Activated CD4-positive, alpha-beta T cell treated with anti-CD3 and anti-CD28 coated beads, Interleukin-2, amount 50 U/mL, for 24 hours (primary cell): ENCODE data around the gene FCGR3B.
"Not testable (repeated sequence)": the region's sequence is repeated elsewhere in the genome, so short reads cannot be mapped to it uniquely, and the experiment has no call there.

Experiments used
- DNase-seq, 2 donors: peaks; one replicate each; pipeline ENCODE4 v3.0.0-alpha.2; 2020; ENCODE audit warnings: low read depth in 1 of 2, low spot score in 1 of 2

Gene FCGR3B

GRCh38 chr1:161639203-161639602 is 8.2 kb upstream of the FCGR3B start:
- not testable (repeated sequence) for DNase-seq

GRCh38 chr1:161638251-161638993 is 7.4 kb upstream of the FCGR3B start:
- not testable (repeated sequence) for DNase-seq

DNA sequence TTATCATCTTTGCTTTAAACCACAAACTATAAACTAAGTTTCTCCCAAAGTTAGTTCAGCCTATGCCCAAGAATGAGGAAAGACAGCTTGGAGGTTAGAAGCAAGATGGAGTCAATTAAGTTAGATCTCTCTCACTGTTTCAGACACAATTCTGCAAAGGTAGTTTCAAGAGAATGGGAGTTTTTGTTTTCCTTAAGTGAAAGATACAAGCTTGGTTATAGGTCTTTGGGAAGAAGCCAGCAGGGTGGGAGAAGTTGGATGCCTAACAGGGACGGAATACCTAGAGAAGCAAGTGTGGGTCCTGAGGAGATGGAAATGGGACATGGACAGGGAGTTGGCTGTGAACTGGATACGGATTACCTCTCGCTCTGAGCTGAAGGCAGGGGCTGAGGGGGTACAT is 6.0 kb upstream of the FCGR3B start:
- DNase-seq: not testable (repeated sequence)

DNA sequence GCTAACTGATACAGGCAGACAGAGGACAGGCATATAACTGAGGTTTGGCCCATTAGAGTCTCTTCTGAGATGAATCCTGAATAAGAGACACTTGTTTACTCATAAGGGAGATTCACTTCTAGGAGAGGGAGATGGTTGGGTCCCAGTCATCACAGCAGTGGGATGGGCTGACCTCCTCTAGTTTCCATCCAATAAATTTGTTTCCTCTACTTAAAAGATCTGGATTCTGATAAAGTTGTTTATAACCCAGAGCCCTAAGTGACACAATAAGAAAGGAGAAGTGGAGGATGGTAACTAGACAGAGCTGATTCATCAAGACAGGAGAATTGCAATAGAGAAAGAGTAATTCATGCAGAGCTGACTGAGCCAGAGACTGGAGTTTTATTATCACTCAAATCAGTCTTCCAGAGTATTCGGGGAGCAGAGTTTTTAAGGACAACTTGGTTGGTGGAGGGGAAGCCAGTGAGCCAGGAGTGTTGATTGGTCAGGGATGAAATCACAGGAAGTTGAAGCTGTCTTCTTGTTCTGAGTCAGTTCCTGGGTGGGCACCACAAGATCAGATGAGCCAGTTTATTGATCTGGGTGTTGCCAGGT is 5.3 kb upstream of the FCGR3B start:
- not testable (repeated sequence) for DNase-seq

DNA sequence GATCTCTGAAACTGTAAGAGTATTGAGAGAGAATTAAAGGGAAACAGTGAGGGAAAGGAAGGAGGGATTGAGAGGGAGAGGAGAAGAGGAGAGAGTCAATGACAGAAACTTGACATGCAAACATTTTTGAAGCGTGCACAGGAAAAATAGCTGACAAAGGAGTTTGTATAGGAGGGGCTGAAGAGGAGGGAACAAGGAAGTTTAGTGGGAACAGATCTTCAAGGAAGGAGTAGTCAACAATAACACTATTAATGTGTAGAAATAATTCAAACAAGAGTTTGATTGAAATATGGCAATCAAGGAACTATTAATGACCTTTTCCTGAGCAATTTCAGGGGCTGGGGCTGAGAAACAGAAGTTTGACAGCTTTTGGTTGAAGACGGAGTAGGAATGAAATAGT is 4.0 kb upstream of the FCGR3B start:
- DNase-seq: not testable (repeated sequence)

- not testable (repeated sequence) for DNase-seq
These were observed 741 bp downstream of the FCGR3B start for GRCh38 chr1:161630128-161630742.

DNA sequence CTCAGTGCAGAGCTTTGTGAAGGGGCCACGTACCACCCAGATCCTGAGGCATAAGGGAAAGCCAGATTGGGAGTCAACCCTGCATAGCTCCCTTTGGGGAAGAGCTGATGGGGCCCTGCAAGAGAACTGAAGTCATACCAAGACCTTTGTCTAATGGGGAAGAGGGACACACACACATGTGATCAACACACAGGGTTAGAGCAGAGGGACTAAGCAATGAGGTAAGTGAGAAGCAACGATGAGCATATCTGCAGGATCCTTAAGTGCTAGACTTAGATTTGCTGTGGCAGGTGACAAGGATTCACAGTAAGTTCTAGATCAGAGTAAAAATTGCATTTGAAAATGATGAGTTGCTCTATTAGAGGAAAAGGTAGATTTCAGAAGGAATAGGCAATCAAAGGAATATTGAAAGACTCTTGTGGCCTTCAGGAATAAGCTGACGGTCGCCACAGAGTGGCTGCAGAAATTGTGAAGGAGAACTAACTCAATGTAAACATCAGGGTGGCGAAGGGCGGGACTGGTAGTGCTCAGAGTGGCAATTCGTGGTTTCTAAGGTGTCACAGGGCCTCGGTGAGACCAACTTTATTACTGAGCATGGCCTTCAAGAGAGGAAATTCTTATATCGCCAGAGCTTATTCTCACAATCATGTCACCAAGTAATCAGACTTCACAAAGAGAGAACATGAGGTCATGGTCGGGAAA is 4.4 kb downstream of the FCGR3B start:
- not testable (repeated sequence) for DNase-seq

GRCh38 chr1:161624605-161625004 is 6.4 kb downstream of the FCGR3B start:
- DNase-seq: not testable (repeated sequence)

DNA sequence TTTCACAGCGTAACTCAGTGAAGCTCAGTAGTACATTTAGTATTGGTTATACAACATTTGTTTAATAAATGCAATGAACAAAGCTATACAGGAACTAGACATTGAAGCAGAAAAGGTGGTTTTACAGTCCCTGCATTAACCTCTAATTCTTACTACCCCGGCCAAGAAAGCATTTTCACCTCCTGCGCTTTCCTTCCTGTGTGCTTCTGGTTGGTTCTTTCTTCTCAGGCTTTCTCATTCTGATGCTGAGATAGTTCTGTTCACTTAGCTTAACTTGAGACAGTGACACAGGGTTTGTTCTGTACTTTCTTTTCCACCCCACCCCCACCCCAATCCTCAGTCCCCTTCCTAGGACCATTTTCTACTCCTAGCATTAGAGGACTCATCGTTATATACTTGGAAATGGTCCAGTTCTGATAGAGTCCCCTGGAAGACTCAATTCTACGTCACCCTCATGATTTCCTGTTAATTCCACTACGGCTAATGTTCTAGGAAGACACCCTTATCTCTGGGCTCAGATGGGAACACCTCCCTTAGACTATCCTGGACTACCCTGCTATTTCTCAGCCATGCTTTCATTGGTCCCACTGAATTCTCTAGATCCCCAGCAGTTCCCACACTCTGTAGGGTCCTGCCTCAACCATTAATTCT is 7.5 kb downstream of the FCGR3B start:
- DNase-seq: not testable (repeated sequence)

DNA sequence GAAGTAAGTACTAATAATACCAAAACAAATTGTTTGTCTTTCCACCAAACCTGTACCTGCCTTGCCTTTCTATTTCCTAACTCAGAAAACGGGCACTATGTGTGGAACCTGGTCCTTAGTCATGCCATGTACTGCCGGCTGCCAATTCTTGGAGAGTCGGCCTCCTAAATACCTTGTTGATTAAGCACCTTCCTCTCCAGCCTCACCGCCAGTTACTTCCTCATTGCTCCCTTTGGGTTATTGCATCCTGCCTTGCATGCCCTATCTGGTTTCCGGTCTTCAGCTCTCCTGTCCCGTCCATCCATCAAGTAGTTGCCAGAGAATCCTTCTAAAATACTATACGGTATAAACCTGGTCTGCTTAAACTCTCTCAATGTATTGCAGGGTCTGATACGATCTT is 8.9 kb downstream of the FCGR3B start:
- DNase-seq: not testable (repeated sequence)

DNA sequence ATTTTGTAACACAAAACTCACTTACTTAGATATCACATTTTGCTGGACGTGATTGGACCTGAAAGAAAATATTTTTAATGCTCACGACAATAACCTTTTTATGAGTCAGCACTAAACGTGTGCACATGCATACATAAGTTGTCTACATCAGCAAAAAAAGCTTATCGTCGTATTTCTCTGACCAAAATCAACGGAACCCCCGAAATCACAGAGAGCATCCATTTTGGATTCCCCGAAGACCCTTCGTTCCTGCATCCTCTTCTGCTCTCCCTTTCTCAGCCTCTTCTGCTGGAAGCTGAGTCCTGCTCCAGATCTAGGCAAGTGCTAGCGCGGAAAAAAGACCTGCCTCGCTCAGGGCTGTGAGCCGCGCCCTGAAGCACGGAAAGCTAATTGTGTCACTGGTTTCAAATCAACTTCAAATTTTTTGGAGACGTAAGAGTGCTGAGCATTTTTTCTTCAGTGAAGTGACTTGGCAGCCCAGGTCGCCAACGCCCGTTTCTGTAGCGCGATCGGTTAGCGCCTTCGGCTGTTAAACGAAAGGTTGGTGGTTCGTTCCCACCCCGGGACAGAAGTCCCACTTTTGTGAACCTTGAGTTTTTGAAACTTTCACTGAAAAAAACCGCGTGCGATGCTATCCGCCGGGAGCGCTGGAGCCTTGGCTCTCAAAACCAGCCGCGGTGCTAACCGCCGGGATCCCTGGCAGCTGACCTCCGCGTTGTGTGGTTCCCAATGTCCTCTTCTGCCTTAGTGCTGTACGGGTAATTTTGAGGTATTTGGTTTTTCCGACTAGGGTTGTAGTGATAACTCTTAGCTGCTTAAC is 9.6 kb downstream of the FCGR3B start:
- DNase-seq: peak; percentile 91 to 94

GRCh38 chr1:161620399-161620798 is 10.6 kb downstream of the FCGR3B start:
- DNase-seq: not testable (repeated sequence)

GRCh38 chr1:161618517-161618916 is 12.5 kb downstream of the FCGR3B start:
- not testable (repeated sequence) for DNase-seq

GRCh38 chr1:161616417-161616816 is 14.6 kb downstream of the FCGR3B start:
- DNase-seq: not testable (repeated sequence)

DNA sequence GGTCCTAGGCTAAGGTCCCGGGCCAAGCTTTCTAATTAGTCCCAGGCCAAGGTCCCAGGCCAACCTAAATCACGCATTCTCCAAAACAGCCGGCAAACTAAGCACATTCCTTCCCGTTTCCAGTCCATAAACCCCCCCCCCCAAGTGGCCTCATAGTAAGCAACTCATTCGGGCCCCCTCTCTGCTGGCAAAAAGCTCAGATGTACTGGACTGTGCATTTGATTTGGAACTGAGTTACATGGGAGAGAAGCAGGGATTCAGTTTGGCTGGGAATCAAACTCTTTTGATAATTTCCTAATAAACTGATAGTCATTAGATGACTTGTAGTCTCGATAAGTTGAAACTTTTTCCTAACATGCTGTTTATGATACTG is 17.8 kb downstream of the FCGR3B start:
- DNase-seq: not testable (repeated sequence)

DNA sequence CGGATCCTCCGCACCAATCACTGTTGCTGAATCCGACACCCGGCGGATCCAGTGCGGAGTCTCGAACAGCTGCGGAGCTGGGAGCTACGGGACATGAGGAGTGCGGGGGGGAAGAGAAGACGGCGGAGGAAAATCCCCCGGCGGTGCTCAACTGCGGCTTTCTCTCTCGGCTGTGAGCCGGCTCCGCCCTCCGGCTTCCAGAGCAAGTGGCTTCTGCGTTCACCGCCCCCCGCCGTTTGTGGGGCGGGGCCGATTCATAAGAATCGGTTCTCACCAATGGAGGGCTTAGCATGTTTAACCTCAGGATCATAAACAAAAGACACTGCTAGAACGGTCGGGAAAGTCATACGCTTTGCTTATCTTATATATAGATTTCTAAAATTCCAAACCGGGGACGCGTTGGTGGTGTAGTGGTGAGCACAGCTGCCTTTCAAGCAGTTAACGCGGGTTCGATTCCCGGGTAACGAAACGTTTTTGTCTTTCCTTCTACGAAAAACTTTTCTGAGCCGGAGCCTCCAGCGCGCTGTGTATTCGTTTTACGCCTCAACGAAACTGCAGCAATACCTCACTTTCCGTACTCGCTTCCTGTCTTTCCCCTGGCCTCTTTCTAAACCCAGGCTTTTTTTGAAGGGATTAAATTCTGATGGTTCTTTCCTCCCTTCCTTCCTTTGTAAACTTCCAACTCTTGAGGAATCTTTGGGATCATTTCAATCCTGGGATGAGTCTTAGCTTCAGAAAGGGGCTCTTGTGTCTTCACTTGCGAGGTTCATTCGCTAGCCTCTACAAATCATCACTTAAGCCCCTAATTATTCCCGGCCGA is 18.4 kb downstream of the FCGR3B start:
- peak; percentile 72 to 94 for DNase-seq

GRCh38 chr1:161611866-161612321 is 19.1 kb downstream of the FCGR3B start:
- peak in 1 of 2 donors; percentile 17 for DNase-seq

DNA sequence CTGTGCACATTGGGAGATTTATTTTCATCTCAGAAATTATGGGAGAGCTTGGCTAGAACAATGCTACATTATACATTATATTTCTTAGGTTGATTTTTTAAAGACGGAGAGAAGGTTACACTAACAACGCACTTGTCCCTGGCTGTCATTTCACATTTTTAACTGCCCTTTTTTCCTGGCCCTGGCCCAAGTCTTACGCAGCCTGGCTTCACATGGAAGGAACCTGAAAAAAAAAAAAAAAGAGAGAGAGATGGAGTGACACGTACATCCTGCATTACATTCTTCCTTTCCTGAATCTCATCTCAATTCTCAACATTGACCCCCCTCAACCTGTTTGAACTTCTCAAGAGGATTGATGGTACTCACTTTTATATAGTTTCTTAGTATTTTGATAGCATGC is 20.8 kb downstream of the FCGR3B start:
- DNase-seq: not testable (repeated sequence)
